SH-SY5Y (cell line): ENCODE results near the gene DDHD1.

Experiments used
- GATA2 ChIP-seq: IDR thresholded peaks from 2 replicates; pipeline ENCODE4 v1.6.1; 2011; ENCODE audit warnings: mild to moderate bottlenecking, low read depth, low read length
- GATA3 ChIP-seq: IDR thresholded peaks from 2 replicates; pipeline ENCODE4 v1.6.1; 2011; ENCODE audit warnings: low read depth, mild to moderate bottlenecking, low read length, moderate library complexity

DNA sequence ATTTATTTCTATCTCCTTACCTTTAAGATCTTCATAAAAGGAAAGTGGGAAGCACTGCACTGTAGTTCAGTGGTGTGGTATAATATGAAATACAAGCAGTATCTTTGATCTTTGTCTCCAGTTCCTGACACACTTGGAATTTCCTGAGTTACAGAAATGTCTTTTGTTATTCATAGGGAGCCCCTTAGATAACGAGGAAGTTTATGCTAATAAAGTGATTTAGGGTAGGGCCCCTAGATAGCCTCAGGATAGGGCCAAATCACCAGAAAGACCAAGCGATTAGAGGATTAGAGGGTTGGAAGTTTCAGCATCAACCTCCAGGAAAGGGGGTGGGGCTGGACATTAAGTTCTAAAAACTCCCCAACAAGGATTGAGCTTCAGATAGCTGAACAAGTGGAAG lies 29.9 kb upstream of the DDHD1 start:
- TF ChIP-seq GATA3: no peak
- no peak for TF ChIP-seq GATA2
